ENCODE data around the gene SPINK7.

GRCh38 chr5:148335259-148335658 is 23.0 kb downstream of the SPINK7 start, which contains the start of gene SPINK9:
- TF ChIP-seq CTCF (IDR thresholded peaks at IDR 0.05) (no peak), POLR2AphosphoS5 (IDR thresholded peaks at IDR 0.05) (no peak)
